H9 (cell line): ENCODE results near the gene MORF4L1. TPM values are rescaled to one million over a fixed set of nuclear protein-coding genes. Genes with fewer than 3 reads are reported as not detected.
"Not testable (repeated sequence)": the region's sequence is repeated elsewhere in the genome, so short reads cannot be mapped to it uniquely, and the experiment has no call there.

Source experiments
- DNase-seq: peaks from one replicate; pipeline ENCODE4 v3.0.0-alpha.2; 2017
- H2AFZ ChIP-seq: one replicate; pipeline ENCODE4 v1.6.1; 2013; ENCODE audit warnings: mild to moderate bottlenecking, low read length, control low read depth, moderate library complexity
- H2AK5ac ChIP-seq: 2 replicates; pipeline ENCODE4 v1.6.1; 2013; ENCODE audit warnings: low read length, control low read depth, mixed read lengths; ENCODE audit not compliant: insufficient read length
- H2BK120ac ChIP-seq: one replicate; pipeline ENCODE4 v1.6.1; 2013; ENCODE audit warnings: low read depth, mild to moderate bottlenecking, low read length, control low read depth, inconsistent platforms; ENCODE audit not compliant: poor library complexity, severe bottlenecking
- H2BK12ac ChIP-seq: 2 replicates; pipeline ENCODE4 v1.6.1; 2013; ENCODE audit warnings: low read length, control low read depth, mixed read lengths, low read depth; ENCODE audit not compliant: insufficient read length
- H2BK15ac ChIP-seq: 2 replicates; pipeline ENCODE4 v1.6.1; 2013; ENCODE audit warnings: low read depth, low read length, control low read depth
- H2BK20ac ChIP-seq: one replicate; pipeline ENCODE4 v1.6.1; 2013; ENCODE audit warnings: low read depth, mild to moderate bottlenecking, low read length, control low read depth, inconsistent platforms; ENCODE audit not compliant: poor library complexity, severe bottlenecking
- H2BK5ac ChIP-seq: 2 replicates; pipeline ENCODE4 v1.6.1; 2013; ENCODE audit warnings: low read length, control low read depth, mixed read lengths; ENCODE audit not compliant: insufficient read length
- H3K14ac ChIP-seq: 2 replicates; pipeline ENCODE4 v1.6.1; 2013; ENCODE audit warnings: low read length, control low read depth; ENCODE audit not compliant: insufficient read depth
- H3K18ac ChIP-seq: 2 replicates; pipeline ENCODE4 v1.6.1; 2013; ENCODE audit warnings: low read depth, mild to moderate bottlenecking, mixed read lengths, low read length, control low read depth; ENCODE audit not compliant: insufficient read length
- H3K23ac ChIP-seq: 2 replicates; pipeline ENCODE4 v1.6.1; 2013; ENCODE audit warnings: low read length, control low read depth, mixed read lengths, low read depth; ENCODE audit not compliant: insufficient read length
- H3K23me2 ChIP-seq: 2 replicates; pipeline ENCODE4 v1.6.1; 2013; ENCODE audit warnings: low read depth, mild to moderate bottlenecking, mixed read lengths, low read length, control low read depth; ENCODE audit not compliant: insufficient read length, poor library complexity, severe bottlenecking
- H3K27ac ChIP-seq: 2 replicates; pipeline ENCODE4 v1.5.1; 2013; ENCODE audit warnings: low read length, control low read depth, mixed read lengths, low read depth; ENCODE audit not compliant: insufficient read length
- H3K27me3 ChIP-seq: 2 replicates; pipeline ENCODE4 v1.6.1; 2013; ENCODE audit warnings: low read length, control low read depth, inconsistent platforms; ENCODE audit not compliant: insufficient read depth
- H3K4ac ChIP-seq: 2 replicates; pipeline ENCODE4 v1.6.1; 2013; ENCODE audit warnings: low read depth, mild to moderate bottlenecking, control low read depth, inconsistent platforms, low read length, moderate library complexity
- H3K4me1 ChIP-seq: 2 replicates; pipeline ENCODE4 v1.6.1; 2013; ENCODE audit warnings: low read length, control low read depth, inconsistent platforms; ENCODE audit not compliant: insufficient read depth
- H3K4me2 ChIP-seq: 2 replicates; pipeline ENCODE4 v1.6.1; 2013; ENCODE audit warnings: low read length, control low read depth, mixed read lengths; ENCODE audit not compliant: insufficient read length, insufficient read depth
- H3K56ac ChIP-seq: 2 replicates; pipeline ENCODE4 v1.6.1; 2013; ENCODE audit warnings: low read depth, mild to moderate bottlenecking, mixed read lengths, low read length, control low read depth; ENCODE audit not compliant: insufficient read length
- H3K79me1 ChIP-seq: 2 replicates; pipeline ENCODE4 v1.6.1; 2013; ENCODE audit warnings: low read depth, mild to moderate bottlenecking, moderate library complexity, low read length, control low read depth, inconsistent platforms; ENCODE audit not compliant: insufficient read depth, poor library complexity, severe bottlenecking
- H3K79me2 ChIP-seq: 2 replicates; pipeline ENCODE4 v1.6.1; 2013; ENCODE audit warnings: low read length, control low read depth, inconsistent platforms; ENCODE audit not compliant: insufficient read depth
- H3K9ac ChIP-seq: 2 replicates; pipeline ENCODE4 v1.6.1; 2013; ENCODE audit warnings: low read length, control low read depth, mixed read lengths; ENCODE audit not compliant: insufficient read length; ENCODE audit errors: extremely low read depth
- H3K9me3 ChIP-seq: one replicate; pipeline ENCODE4 v1.6.1; 2013; ENCODE audit warnings: low read depth, low read length, inconsistent platforms; ENCODE audit not compliant: control insufficient read depth
- H3T11ph ChIP-seq: one replicate; pipeline ENCODE4 v1.6.1; 2013; ENCODE audit warnings: mild to moderate bottlenecking, low read length, control low read depth, inconsistent platforms
- H4K20me1 ChIP-seq: one replicate; pipeline ENCODE4 v1.6.1; 2013; ENCODE audit not compliant: control insufficient read depth, insufficient read length, insufficient read depth
- H4K5ac ChIP-seq: 2 replicates; pipeline ENCODE4 v1.6.1; 2013; ENCODE audit warnings: low read depth, mild to moderate bottlenecking, mixed read lengths, low read length, control low read depth; ENCODE audit not compliant: insufficient read length
- H4K8ac ChIP-seq: replicated peaks from 2 replicates; pipeline ENCODE4 v1.6.1; 2013; ENCODE audit warnings: low read length, control low read depth, mixed read lengths, low read depth; ENCODE audit not compliant: insufficient read length
- H4K91ac ChIP-seq: 2 replicates; pipeline ENCODE4 v1.6.1; 2013; ENCODE audit warnings: low read depth, mild to moderate bottlenecking, moderate library complexity, mixed read lengths, low read length, control low read depth; ENCODE audit not compliant: insufficient read length
- H3K27ac Mint-ChIP-seq, 3 experiments: 2 replicates in 2 of 3; 3 replicates in 1 of 3; pipeline ENCODE4 v1.8.0; 2020 to 2021; ENCODE audit warnings: mixed read lengths in 3 of 3, mild to moderate bottlenecking in 1 of 3, moderate library complexity in 1 of 3
- H3K27me3 Mint-ChIP-seq: 2 replicates; pipeline ENCODE4 v1.8.0; 2021; ENCODE audit warnings: low read depth, mild to moderate bottlenecking, moderate library complexity, mixed read lengths
- H3K36me3 Mint-ChIP-seq, 3 experiments: 2 replicates in 2 of 3; 3 replicates in 1 of 3; pipeline ENCODE4 v1.8.0; 2020 to 2021; ENCODE audit warnings: low read depth in 3 of 3, mixed read lengths in 3 of 3; ENCODE audit not compliant: insufficient read depth in 1 of 3
- H3K4me1 Mint-ChIP-seq, 2 experiments: 2 replicates each; pipeline ENCODE4 v1.8.0; 2020; ENCODE audit warnings: mixed read lengths in 2 of 2
- H3K4me3 Mint-ChIP-seq, 2 experiments: 2 replicates in 1 of 2; 3 replicates in 1 of 2; pipeline ENCODE4 v1.8.0; 2020 to 2021; ENCODE audit warnings: mild to moderate bottlenecking in 2 of 2, mixed read lengths in 2 of 2, moderate library complexity in 1 of 2
- H3K9me3 Mint-ChIP-seq, 2 experiments: 2 replicates in 1 of 2; 3 replicates in 1 of 2; pipeline ENCODE4 v1.8.0; 2020; ENCODE audit warnings: mild to moderate bottlenecking in 2 of 2, mixed read lengths in 2 of 2, moderate library complexity in 1 of 2
- WGBS: extraction: QIAGEN DNeasy Blood & Tissue Kit; methylation state at CpG from one replicate; pipeline ENCODE4 v1.1.7; 2013; ENCODE audit warnings: missing lambda C conversion rate, low lambda C conversion rate, mixed read lengths; ENCODE audit not compliant: insufficient read length; ENCODE audit errors: extremely low coverage; 5-methylcytosine and 5-hydroxymethylcytosine counted together
- total RNA-seq: library from RNA; stranded (reverse); gene quantifications from 2 replicates; pipeline ENCODE4 v1.2.1, GENCODE V29; 2021
- TF ChIP-seq, protein P1 (sequence below): fragments of 200-600 bp; sonication (generic); conservative IDR thresholded peaks from 3 replicates; pipeline ENCODE4 v1.8.0; 2021; ENCODE audit warnings: antibody characterized with exemption, mild to moderate bottlenecking

MORF4L1 gene
- total RNA-seq, 1 experiment from 2014 or later, result 544 TPM

GRCh38 chr15:78842519-78842918, 30.2 kb upstream of the MORF4L1 start:
- Histone ChIP-seq H3K56ac (no peak overlapping the region), H3K4me1 (no peaks in the 10 kb centered on the region), H3T11ph (no peak overlapping the region), H3K23me2 (no peaks in the 10 kb centered on the region), H3K27me3 (no peaks in the 10 kb centered on the region), H2BK5ac (no peak overlapping the region), H2AFZ (no peak overlapping the region), H3K18ac (no peak overlapping the region), H3K27ac (no peak overlapping the region), H3K4me2 (no peak overlapping the region), H2AK5ac (no peak overlapping the region), H3K9ac (no peak overlapping the region), H4K5ac (no peak overlapping the region), H2BK20ac (no peak overlapping the region), H2BK15ac (no peak overlapping the region), H3K14ac (no peak overlapping the region), H3K79me1 (no peaks in the 10 kb centered on the region), H4K8ac (no peak overlapping the region), H2BK120ac (no peak overlapping the region), H3K23ac (no peak overlapping the region), H2BK12ac (no peak overlapping the region), H3K4ac (no peak overlapping the region), H4K91ac (no peak overlapping the region), H3K79me2 (no peaks in the 10 kb centered on the region), H3K9me3 (no peaks in the 10 kb centered on the region), H4K20me1 (no peaks in the 10 kb centered on the region)
- Mint-ChIP-seq H3K27ac (no peak overlapping the region), H3K27me3 (peaks cover 1% of the 10 kb centered on the region), H3K36me3 (peaks cover 0 to 3% (median 0%) of the 10 kb centered on the region in 3 experiments; a peak in 2 of 7 replicates), H3K4me1 (peaks cover 3 to 5% of the 10 kb centered on the region in 2 experiments), H3K4me3 (no peak overlapping the region), H3K9me3 (peaks cover 0 to 3% of the 10 kb centered on the region in 2 experiments; a peak in 1 of 5 replicates)
- no peak for DNase-seq
- TF ChIP-seq, protein P1, sequence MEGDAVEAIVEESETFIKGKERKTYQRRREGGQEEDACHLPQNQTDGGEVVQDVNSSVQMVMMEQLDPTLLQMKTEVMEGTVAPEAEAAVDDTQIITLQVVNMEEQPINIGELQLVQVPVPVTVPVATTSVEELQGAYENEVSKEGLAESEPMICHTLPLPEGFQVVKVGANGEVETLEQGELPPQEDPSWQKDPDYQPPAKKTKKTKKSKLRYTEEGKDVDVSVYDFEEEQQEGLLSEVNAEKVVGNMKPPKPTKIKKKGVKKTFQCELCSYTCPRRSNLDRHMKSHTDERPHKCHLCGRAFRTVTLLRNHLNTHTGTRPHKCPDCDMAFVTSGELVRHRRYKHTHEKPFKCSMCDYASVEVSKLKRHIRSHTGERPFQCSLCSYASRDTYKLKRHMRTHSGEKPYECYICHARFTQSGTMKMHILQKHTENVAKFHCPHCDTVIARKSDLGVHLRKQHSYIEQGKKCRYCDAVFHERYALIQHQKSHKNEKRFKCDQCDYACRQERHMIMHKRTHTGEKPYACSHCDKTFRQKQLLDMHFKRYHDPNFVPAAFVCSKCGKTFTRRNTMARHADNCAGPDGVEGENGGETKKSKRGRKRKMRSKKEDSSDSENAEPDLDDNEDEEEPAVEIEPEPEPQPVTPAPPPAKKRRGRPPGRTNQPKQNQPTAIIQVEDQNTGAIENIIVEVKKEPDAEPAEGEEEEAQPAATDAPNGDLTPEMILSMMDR, result no peak
- no CpG with 5 or more reads among the region's 3 CpGs for WGBS

DNA sequence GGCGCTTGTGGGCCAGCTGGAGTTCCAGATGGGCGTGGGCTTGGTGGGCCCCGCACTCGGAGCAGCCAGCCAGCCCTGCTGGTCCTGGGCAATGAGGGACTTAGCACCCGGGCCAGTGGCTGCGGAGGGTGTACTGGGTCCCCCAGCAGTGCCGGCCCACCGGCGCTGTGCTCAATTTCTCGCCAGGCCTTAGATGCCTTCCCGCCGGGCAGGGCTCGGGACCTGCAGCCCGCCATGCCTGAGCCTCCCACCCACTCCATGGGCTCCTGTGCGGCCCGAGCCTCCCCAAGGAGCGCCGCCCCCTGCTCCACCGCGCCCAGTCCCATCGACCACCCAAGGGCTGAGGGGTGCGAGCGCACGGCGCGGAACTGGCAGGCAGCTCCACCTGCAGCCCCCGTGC, 25.8 kb upstream of the MORF4L1 start:
- H3T11ph ChIP-seq, H4K8ac ChIP-seq, H2BK20ac ChIP-seq, H2BK120ac ChIP-seq, H3K9me3 Mint-ChIP-seq, H3K14ac ChIP-seq, H3K4ac ChIP-seq, H3K79me2 ChIP-seq, H3K4me1 ChIP-seq, H3K4me3 Mint-ChIP-seq, H3K79me1 ChIP-seq, H3K18ac ChIP-seq, H3K4me2 ChIP-seq, H3K9me3 ChIP-seq, H4K20me1 ChIP-seq, H2AK5ac ChIP-seq, H4K91ac ChIP-seq, H3K56ac ChIP-seq, H3K9ac ChIP-seq, H3K23ac ChIP-seq, H3K27me3 Mint-ChIP-seq, DNase-seq, H3K36me3 Mint-ChIP-seq, H3K27me3 ChIP-seq, H2BK5ac ChIP-seq, H2AFZ ChIP-seq, H4K5ac ChIP-seq, H3K27ac Mint-ChIP-seq, H2BK15ac ChIP-seq, H3K27ac ChIP-seq, H2BK12ac ChIP-seq, H3K23me2 ChIP-seq: not testable (repeated sequence)
- H3K4me1 Mint-ChIP-seq, result peaks cover 15 to 23% of the 10 kb centered on the region in 2 experiments
- no CpG with 5 or more reads among the region's 27 CpGs for WGBS
